HG02938 (cell line): ENCODE measurements around the gene C1QTNF1.
"Not testable (repeated sequence)": the region's sequence is repeated elsewhere in the genome, so short reads cannot be mapped to it uniquely, and the experiment has no call there.

Source experiments
- ATAC-seq: cut with Tn5 transposase; IDR thresholded peaks from one replicate; pipeline ENCODE4 v1.9.1; 2021; ENCODE audit warnings: mild to moderate bottlenecking, moderate library complexity; ENCODE audit not compliant: unreplicated experiment

The C1QTNF1 gene

DNA sequence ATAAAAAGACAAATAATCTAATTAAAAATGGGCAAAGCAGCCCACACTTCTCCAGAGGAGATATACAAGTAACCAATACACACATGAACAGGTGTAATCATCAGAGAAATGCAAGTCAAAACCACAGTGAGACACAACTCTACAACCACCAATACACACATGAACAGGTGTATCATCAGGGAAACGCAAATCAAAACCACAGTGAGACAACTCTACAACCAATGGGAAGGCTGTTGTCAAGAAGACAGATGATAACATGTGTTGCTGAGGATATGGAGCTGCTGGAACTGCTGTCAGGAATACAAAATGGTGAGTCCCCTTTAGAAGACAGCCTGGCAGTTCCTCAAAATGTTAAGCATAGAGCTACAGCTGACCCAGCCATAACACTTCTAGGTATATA lies 28.2 kb downstream of the C1QTNF1 start:
- no peak for ATAC-seq

DNA sequence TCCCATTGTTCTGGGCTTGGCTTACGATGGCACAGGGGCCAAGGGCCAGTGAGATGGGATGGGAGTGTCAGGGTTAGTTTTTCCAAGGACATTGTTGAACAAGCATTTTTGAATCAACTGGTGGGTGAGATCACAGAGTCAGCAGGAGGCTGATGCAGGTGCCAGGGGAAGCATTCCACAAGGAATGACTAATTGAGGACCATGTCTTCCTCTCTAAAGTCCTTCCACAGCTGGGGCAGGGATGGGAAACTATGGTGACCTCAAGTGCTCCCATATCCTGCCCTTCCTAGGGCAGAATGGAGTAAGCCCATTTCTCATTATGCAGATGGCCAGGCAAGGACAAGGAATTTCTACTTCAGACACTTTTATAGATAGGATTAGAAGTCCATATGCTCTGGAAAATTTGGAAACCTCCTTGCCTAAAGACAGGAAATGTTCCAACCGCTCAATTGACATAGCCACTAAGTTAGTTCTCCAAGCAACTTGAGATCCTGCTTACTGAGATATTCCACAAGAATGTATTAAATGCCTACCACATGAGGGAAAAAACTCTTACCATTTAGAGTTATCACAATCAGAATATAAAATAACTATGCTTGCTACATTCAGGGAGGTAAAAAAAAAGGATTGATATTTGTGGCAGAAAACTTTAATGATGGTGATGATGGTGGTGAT lies 29.4 kb downstream of the C1QTNF1 start:
- ATAC-seq: no peak

DNA sequence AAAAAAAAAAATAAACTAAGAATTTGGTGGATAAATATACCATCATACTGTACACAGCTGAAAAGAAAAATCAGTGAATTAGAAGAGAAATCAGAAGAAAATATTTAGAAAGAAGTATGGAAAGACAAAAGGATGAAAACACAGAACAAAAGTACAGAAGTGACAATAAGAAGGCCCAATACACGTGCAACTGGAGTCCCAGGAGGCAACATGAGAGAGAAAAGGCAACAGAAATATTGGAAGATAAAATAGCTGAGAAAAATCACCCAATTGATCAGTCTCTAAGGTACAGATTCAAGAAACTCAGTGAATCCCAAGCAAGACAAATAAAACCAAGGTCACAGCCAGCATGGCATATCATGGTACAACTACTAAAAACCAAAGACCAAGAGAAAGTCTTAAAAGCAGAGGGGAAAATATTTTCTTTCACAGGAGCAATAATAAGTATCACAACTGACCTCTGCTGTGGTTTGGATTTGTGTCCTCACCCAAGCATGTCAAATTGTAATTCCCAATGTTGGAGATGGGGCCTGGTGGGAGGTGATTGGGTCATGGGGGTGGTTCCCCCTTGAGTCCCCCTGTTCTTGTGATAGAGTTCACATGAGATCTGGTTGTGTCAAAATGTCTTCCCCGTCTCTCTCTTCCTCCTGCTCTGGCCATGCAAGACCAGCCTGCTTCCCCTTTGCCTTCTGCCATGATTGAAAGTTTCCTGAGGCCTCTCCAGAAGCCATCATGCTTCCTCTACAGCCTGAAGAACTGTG lies 30.4 kb downstream of the C1QTNF1 start:
- ATAC-seq: no peak

DNA sequence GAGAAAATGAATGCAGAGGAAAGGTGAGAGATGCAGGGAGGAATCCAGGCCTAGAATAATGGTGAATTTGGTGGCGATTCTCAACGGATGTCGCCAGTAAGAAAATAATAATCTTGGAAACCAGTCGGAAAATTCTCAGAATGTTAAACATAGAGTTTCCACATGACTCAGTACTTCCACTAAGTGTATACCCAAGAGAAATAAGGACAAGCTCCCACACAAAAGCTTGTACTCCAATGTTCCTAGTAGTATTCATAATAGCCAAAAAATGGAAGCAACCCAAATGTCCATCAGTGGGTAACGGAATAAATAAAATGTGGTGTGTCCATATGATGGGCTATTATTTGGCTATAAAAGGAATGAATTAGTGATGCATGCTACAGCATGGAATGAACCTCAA lies 31.2 kb downstream of the C1QTNF1 start:
- no peak for ATAC-seq

DNA sequence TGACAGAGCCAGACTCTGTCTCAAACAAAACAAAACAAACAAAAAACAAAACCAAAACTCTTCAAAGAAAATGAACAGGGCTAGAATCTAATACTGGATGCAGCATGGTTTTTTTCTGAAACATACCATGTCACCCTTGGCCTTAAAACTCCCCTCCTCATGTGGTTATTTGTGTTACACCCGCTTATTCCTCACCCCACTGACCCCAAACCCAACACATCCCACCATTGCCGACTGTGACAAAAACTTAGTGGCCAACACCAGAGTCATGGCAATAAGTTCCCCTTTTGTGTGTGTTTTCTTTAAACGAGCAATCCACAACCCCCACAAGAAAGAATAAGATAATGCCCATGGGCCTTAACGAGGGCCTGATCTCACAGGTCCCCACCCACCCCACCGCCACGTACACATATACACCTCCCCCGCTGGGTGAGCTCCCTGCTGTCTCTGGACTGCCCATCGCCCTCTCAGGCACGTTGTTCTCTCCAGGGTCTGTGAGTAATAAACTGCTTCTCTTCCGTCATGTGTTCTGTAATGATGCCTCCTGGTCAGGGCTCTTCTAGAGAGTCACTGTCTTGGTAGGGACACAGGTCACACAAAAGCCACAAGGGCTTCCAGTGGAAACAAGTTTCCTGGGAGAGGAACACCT lies 33.9 kb downstream of the C1QTNF1 start:
- no peak for ATAC-seq

DNA sequence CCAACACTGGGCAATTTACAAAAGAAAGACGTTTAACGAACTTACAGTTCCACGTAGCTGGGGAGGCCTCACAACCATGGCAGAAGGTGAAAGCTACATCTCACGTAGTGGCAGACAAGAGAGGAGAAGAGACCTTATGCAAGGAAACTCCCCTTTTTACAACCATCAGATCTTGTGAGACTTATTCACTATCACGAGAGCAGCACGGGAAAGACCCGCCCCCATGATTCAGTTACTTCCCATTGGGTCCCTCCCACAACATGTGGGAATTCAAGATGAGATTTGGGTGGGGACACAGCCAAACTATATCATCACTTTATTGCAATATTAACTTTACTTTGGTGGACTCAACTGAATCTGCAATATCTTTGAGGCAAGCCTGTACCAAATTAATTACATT lies 38.7 kb downstream of the C1QTNF1 start:
- ATAC-seq: no peak

DNA sequence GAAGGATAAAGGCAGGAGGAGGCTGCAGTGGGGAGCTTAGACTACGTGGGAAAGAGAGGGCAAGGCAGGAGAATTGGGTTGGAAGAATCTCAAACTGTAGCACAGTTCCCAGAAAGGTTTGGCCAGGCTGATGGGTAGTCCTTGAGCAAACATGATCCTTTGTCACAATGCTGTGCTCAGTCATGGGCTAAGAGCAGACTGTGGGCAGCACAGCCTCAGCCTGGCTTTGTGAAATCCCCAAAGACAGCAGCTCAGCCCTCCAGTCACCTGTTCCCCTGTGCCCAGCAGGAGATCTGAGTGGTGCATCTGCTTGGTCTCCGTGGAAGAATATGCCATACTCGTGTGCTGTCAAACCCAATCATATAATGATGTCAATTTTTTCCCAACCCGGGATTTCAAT lies 40.1 kb downstream of the C1QTNF1 start:
- ATAC-seq: no peak

DNA sequence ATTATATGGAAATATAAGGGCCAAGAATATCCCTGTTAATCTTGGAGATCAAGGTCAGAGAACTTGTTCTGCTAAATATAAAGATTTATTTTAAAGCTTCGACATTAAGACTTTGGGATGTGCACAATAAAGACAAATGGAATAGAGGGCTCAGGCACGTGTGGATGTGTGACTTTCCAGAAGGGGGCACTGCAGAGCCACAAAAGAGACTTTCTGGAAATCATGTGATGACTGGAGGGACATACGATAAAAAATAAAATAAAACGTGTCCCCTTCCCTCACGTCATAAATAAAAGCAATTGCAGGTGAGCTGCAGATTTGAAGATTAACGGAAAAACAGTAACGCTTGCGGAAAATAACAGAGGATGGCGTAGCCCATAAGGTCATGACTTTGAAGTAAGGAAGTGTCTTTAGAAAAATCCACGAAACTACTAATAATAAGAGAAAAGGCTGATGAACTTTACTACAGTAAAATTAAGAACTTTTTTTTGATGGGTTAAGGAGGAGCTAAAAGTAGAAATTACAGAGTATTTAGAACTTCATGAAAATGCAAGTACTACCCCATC lies 41.2 kb downstream of the C1QTNF1 start:
- ATAC-seq: no peak

DNA sequence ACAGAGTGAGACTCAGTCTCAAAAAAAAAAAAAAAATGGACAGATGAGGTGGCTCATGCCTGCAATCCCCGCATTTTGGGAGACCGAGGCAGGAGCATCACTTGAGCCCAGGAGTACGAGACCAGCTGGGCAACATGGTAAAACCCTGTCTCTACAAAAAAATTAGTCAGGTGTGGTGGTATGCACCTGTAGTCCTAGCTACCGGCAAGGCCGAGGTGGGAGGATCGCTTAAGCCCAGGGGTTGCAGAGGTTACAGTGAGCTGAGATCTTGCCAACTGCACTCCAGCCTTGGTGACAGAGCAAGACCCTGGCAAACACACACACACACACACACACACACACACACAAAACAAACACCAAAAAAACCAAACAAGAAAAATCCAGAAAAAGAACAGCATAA lies 43.0 kb downstream of the C1QTNF1 start:
- no peak for ATAC-seq

DNA sequence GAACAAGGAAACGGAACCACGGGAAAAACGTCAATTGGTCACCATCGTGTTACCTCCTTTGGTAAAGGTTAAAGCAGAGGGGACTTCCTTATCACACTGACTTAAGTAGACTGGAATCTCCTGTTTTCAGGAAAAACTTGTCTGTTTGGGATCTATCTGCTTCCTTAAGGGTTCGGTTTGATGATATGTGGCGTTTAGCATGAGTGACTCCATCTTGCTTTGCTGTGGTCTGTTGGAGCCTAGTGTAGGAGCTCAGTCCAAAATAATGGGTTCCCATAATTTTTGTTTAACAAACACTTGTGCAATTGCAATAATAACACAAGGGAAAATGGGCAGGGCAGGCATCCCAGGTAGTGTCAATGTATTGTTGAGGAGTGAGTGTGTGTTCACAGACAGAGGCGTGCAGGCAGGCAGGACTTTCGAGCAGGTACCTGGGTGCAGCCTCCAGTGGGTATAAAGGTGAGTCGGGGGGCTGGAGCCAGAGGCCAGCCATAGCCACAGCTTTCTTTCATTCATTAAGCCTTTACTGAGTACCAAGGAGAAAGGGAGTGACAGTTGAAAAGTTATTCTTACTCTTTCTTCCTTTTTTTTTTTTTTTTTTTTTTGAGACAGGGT lies 46.4 kb downstream of the C1QTNF1 start:
- ATAC-seq: no peak

DNA sequence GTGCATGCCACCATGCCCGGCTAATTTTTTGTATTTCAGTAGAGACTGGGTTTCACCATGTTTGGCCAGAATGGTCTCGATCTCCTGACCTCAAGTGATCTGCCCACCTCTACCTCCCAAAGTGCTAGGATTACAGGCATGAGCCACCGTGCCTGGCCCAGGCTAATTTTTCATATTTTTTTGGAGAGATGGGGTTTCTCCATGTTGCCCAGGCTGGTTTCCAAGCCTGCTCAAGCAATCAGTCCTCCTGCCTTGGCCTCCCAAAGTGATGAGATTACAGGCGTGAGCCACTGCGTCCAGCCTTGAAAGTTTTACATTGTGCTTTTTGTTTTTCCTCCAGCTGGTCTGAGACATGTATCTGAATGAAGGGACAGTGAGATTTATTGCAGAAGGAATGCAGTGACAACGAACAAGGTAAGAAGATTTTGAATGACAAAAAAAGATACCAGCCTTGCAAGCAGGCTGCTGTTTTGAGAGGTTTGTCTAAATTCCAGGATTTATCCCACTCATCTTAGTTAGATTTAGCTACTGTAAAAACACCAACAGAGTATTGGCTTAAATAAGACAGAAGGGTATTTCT lies 47.3 kb downstream of the C1QTNF1 start:
- ATAC-seq: no peak

DNA sequence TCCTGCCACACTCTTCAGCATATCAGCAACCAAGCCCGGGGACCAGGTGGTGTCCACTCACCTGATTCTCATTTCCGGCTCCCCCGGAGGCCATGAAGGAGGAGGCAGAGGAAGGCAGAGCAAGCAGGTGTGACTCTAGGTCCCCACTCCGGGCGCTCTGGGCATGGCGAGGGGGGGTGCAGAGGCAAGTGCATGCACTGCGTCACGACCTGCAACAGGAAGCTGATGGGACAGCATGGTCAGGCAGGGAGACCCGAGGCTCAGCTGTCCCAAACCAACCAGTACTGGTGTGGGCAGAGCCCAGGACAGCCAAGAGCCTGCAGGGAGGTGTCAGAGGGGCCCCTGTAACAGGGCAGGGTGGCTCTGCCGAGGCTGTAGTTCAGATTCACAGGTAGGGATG lies 48.6 kb downstream of the C1QTNF1 start:
- ATAC-seq: no peak

DNA sequence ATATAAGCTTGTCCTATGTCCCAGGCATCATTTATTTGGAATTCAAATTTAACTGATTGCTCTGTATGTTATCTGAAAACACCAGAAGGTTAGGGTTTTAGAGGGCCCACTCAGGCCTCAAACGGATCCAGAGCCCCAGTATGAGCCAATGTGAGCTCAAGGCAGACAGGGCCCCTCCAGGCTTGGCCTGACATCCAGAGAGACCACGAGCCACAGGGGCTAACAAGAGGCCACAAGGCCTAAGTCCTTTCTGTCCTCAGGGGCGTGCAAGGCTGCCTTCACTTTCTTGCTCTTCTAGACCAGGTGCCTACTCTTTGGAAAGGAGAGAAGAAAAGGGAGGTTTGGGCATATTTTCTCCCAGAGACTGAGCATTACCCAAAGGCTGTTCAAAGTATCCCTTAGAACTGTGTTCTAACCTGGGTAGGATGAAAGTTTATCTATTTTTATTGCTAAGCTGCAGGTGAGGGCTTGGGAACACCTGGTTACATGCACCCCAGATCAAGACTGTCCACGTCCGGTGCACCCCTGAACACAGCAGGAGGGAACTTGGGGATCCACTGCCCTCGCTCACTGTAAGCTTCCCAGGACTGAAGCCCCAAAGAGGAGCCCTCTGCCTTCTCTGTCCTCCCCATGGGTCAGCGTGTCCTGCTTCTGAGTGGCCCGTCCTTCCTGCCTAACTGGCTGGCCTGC lies 49.2 kb downstream of the C1QTNF1 start:
- no peak for ATAC-seq

DNA sequence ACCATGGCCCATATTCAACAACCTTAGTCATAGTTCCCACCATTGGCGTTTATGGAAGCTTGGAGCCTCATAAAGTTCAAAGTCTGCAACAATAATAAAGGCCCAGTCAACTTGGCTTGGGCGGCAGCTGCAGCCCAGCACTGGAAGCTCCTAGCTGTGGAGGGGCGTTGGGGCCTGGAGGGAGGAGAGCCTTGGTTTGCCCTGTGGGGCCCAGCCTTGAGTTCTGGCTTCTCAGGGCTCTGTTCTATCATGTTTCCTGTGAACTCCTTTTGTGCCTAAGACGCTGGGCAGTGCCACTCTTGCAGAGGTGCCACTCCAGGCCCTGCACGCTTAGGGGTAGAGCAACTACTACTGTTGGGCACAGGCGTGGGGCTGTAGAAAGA lies 49.7 kb downstream of the C1QTNF1 start:
- no peak for ATAC-seq

DNA sequence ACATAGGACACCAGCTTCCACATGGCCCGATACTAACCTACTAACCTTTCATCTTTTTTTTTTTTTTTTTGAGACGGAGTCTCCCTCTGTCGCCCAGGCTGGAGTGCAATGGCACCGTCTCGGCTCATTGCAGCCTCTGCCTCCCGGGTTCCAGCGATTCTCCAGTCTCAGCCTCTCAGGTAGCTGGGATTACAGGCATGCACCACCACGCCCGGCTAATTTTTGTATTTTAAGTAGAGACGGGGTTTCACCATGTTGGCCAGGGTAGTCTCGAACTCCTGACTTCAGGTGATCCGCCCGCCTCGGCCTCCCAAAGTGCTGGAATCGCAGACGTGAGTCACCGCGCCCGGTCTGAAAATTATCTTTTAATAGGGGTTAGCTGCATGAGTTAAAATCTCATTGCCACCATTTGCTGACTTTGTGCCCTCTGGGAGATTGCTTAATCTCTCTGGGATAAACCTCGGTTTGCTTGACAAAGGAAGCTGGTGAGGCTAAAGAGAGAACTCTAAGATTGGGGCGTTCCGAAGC lies 50.2 kb downstream of the C1QTNF1 start:
- not testable (repeated sequence) for ATAC-seq

DNA sequence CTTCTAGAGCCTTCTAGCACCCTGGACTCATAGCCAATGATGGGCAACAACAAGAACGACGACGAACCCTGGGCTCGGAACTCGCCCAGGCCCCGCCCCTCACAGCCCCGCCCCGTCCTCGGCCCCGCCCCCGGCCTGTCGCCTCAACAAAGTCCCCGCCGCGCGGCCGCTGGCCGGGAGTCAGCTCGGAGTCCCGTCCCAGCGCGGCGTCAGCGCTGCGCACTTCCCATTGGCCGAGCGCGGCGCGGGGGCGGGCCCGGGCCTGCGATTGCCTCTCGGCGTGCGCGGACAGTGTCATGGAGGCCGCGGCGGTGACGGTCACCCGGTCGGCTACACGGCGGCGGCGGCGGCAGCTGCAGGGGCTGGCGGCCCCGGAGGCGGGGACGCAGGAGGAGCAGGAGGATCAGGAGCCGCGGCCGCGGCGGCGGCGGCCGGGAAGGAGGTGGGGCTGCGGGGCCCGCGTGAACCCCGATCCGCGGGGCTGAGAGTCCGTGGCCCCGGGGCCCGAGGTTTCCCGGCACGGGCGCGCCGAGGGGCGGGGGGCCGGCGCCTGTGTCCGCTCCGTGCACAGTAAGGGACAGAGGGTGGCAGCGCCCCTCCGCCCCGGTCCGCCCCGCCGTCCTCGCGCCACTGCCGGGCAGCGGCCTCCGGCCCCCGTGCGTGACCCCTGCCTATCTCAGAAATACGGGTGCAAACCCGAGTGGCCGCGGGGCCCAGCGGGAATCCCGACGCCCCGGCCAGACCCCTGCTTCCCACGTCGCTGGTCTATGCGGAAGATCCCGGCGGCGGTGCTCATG lies 50.9 kb downstream of the C1QTNF1 start, which contains the start of gene ENGASE:
TSS of gene ENGASE (plus strand) at position 176 of the 797 bp plus-strand sequence. CDS start at position 297, 121 bp downstream.
- ATAC-seq: peak; percentile 75

DNA sequence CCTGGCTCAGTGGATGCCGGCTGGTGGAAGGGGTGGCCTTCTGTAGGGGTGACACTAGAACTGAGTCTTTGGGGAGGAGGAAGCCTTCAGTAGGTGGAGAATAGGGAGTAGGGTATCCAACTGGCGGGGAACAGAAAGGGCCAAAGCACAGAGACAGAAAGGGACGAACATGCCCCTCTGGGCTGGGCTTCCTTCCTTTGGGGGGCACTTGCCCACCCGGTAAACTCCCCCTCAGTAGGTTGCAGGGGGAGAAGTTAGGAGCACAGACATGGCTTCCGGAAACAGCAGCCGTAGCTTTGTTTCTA lies 51.4 kb downstream of the C1QTNF1 start:
- ATAC-seq: peak; percentile 20

DNA sequence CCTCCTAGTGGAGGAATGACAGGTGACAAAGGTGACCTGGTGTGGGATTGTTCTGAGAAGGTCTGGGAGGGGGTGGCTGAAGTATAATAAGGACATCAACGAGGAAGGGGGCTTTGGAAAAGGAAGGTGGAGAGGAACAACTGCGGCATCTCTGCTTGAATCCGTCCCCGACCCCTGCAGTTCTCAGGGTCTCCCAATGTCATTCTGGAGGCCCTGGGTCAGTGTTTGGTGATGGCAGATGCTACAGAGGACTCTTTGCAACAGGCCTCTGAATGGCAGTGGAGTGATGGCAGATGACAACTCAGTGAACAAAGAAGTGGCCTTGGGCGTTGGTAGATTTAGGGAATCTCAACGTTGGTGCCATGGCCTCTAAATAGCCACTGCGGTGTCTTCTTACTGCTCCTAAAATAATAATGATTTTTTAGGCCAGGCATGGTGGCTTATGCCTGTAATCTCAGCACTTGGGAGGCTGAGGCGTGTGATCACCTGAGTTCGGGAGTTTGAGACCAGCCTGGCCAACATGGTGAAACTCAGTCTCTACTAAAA lies 52.0 kb downstream of the C1QTNF1 start:
- ATAC-seq: no peak

DNA sequence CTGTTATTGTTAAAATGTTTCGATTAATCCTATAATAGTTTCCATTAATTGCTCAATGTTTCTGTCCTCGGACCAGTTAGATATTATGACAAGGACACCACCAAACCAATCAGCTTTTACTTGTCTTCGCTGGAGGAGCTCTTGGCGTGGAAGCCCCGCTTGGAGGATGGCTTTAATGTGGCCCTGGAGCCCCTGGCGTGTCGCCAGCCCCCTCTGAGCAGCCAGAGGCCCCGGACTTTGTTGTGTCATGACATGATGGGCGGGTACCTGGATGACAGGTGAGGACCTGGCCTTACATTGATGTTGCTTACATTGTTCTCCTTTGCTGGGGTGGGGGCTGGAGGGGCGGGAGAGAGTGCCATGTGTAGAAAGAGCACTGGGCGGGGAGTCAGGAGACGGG lies 53.6 kb downstream of the C1QTNF1 start:
- ATAC-seq: no peak
